Right kidney (tissue), 1 donor: ENCODE measurements around the gene KRT35.

Experiments used
- DNase-seq: peaks from one replicate; pipeline ENCODE4 v3.0.0-alpha.2; 2016

KRT35 gene

GRCh38 chr17:41512546-41513167 is 31.7 kb upstream of the KRT35 start:
- no peak for DNase-seq

GRCh38 chr17:41511716-41512115 is 30.8 kb upstream of the KRT35 start:
- DNase-seq = no peak

- no peak for DNase-seq
Observed at GRCh38 chr17:41511116-41511515, 30.2 kb upstream of the KRT35 start.

DNA sequence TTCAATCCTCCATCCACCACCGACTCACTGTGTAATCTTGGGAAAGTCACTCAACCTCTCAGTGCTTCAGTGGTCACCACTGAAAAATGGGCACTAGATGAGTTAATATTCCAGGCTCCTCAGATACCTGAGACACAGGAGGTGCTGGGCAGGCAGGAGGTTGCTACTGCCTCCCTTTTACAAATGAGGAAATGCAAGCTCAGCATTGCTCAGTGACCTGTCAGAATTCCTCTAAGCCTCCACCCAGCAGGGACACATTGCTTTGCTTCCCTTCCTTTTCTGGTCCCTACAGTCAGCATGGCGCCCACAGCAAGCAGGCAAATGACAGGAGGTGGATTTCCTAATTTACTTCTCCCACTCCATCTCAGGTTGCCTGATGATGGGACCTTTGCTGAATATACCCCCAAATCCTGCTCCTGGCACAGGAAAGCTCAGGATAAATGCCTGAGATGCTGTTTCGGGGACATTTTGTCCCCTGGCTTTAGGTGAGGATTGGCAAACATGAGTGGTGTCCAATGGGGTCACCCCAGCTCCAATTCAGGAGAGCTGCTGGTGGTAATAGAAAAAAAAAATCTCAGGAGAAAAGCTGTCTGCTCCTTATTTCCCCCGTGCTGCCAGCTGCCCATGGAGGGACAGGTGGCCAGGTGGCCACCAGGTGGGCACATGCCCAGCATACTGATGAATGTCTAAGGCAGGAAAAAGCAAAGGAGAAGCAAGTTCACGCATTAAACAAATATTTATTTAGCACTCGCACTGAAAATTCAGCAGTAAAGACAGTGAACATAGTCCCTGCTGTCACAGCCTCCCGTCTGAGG is 29.5 kb upstream of the KRT35 start:
- DNase-seq = no peak

GRCh38 chr17:41507315-41507880 is 26.4 kb upstream of the KRT35 start:
- no peak for DNase-seq

DNA sequence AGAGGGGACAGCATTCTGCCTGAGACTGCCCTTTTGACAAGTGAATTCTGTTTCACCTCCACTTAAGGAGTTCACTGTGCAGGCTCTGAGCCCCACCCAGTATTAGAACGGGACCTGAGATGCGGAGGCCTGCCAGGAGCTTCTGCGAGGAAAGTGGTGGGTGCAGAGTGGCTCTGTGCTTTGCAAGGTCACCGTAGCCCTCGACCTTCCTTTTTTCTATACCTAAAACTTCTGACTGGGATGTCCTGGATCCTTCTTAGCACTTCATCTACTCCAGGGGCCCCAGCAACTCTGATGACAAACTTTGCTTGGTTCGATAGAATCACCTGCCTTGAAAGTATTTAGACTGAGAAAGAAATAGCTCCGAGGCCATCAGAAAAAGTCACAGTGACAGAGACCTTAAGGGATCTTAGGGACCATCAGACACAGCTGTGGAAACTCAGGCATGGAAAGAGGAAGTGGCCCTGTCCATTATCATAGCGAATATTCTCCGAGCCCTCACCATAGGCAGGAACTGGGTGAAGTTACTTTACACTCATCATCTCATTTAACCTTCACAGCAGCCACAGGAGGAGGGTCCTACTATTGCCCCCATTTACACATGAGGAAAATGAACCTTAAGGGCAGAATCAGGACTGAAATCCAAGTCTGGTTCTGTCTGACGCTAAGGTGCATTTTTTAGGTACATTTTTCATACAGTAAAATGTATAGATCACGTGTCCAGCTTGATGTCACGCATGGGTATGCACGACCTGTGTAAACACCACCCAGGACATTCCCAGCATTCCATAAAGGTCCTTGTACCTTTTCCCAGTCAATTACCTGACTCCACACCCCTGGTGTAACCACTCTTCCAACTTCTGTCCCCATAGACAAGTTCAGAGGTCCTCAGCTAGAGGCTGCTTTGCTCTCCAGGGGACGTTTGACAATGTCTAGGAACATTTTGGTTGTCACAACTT is 25.1 kb upstream of the KRT35 start:
- DNase-seq = no peak

DNA sequence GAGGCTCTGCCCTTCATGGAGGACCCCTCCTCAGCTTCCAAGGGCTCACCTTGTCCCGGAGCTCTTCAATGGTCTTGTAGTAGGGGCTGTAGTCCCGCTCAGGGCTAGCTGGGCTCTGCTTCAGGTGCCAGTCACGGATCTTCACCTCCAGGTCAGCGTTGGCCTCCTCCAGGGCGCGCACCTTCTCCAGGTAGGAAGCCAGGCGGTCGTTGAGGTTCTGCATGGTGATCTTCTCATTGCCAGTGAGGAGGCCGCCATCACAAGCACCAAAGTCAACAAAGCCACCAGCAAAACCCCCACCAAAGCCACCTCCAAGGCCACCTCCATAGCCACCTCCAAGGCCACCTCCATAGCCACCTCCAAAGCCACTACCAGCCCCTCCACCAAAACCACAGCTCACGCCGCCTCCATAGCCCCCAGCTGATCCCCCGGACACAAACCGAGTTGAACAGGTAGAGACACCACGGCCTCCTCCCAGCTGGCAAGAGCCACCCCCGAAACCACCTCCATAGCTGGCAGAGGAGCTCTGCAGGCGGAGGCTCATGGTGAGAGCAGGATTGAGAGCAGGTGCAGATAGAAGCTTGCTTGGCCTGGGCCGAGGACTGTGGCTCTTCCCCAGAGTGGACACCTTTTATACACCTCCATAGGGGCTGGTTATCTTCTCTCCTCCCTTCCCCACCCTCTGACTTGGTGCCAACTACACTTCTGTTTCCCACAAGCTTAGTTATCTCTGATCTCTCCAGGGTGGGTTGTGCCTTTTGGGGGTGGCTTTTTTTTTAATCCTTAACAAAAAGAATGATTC is 24.3 kb upstream of the KRT35 start, which contains the start of gene KRT13:
Gene KRT13 (minus strand): TSS at position 606 of the 802 bp plus-strand sequence. CDS start 62 bp downstream, at position 544.
- DNase-seq = no peak

- no peak for DNase-seq
Observed at GRCh38 chr17:41504246-41504977, 23.5 kb upstream of the KRT35 start.

GRCh38 chr17:41503202-41503601 is 22.3 kb upstream of the KRT35 start:
- DNase-seq = no peak

DNA sequence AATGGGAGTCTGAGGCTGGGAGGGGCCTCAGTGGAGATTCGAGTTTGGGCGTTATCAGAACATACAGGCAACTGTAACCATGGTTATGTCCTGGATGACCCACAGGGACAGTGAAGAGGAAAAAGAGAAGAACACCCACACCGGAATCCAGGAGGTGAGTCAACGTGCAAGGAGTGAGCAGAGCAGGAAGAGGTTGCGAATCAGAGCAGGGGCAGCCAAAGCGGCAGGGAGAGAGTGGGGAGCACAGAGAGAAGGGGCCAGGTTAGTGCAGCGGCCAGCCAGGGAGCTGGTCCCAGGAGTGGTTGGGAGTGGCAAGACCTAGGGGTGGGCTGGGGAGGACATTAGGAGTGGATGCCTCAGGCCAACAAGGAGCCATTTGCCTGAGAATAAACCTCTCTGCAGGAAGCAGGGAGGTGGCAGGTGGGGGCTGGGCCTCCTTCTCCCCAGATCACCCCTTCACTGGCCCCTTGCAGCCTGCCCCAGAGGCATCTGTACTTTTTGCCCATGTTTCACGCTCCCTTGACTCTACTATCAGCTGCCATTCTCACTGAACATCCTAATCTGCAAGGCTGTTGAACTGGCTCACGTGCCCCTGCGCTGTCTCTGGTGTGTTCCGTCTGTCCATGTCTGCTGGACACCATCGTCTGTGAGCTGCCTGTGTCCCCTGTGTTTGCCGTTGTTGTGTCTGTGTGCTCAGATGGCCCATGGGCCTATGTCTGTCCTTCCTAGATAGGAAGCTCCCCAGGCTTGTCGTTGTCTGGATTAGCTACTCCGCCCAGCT is 19.4 kb upstream of the KRT35 start:
- no peak for DNase-seq

GRCh38 chr17:41499714-41500113 is 18.8 kb upstream of the KRT35 start:
- no peak for DNase-seq

DNA sequence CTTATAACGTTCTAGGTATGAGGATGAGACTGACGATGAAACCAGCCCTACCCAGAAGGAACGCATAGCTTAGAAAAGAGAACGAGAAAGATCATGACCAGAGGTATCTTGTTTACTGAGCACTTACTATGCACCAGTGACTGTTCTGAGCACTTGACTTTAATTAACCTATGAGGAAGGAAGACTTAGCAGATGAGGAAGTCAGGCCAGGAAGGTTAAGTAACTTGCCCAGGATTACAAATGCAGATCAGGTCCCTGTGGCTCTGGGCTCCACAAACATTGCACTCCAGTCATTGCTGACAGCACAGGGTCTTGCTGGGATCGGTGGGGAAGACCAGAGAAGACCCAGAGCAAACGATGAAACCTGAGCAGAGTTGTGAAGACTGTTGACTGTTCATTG is 17.3 kb upstream of the KRT35 start:
- DNase-seq = no peak

DNA sequence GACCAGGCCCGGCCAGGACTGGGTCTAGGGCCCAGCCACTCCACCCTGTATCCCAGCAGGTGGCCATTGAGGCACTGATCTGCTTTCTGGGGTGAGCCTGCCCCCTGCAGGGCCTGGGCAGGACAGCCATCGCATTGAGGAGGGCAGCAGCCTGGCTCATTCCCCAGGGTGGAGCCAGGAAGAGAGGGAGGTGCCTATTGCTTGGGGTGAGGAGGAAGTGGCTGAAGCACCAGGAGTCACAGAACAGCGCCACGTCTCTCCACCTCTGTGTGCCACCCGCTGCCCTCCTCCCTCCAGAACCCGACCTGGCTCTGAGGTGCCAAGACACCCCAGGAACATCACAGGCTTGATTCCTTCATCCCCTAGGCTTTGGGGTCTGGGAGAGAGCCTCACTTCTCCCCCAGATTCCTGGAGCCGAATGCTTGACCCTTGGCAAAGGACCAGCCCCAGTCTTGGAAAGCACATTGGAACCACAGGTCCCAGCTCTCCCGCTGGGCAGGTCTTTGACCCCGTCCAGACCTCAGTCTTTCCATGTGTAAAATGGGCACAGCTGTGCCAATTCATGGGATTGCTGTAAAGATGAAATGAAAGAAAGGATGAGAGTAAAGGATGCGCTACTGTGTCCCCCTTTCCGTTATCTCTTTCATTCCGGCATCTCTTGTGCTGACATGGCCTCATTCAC is 16.0 kb upstream of the KRT35 start:
- peak; percentile 45 for DNase-seq

GRCh38 chr17:41494524-41494923 is 13.6 kb upstream of the KRT35 start:
- no peak for DNase-seq

GRCh38 chr17:41492771-41493170 is 11.8 kb upstream of the KRT35 start:
- no peak for DNase-seq

- no peak for DNase-seq
Observed at GRCh38 chr17:41492351-41492750, 11.4 kb upstream of the KRT35 start.

DNA sequence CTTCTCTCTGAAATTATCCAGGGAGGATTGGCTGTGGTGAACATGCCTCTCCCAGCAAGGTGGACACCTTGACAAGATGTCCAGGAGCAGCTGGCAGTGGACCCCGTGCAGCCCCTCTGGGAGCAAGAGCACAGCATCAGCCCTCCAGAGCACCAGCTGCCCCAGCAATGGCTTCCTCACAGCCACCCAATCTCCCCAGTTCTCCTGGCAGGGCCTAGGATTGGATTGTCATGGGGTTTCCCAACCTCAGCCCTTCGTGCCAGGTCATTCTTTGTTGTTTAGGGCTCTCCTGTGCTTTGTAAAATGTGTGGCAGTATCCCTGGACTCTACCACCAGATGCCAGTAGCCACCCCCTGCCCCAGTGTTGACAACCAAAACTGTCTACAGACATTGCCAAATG is 10.5 kb upstream of the KRT35 start:
- no peak for DNase-seq

DNA sequence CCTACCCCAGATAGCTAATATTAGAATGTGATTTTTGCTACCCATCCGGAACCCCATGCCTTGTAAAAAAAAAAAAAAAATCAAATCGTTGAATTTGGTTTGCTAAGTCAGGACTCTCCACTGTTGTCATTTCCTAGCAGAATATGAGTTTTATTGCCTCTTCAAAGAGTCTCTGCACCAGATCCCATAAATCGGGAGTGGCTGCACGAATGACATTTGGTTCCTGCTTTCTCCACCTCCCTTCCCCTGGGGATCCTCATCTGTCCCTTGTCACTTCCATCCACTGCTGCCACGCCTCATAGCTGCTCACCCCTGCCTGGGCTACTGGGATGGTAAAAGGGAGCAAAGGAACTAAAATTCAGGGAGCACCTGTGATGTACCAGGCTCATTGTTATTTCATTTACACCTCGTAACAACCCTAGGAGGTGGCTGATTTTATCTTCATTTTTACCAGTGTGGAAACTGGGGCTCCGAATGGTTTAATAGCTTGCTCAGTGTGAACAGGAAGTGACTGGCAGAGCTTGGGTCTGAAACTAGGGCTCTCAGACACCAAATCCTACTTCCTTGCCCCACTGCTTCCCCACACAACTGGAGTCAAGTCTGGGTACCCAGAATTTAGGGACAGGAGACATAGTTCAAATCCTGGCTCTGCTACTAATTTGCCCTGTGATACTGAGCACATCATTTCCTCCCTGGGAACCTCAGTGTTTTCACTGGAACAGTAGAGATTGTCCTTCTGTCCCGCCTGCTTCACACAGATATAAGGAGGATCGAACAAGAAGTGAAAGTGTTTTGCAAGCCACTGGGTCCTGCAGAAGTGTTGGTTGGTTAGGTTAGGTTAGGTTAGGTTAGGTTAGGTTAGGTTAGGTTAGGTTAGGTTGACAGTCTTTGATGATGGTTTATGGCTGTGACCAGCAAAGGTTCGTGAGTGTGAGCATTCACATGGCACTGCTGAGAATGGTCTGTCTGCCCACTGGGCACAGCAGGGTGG is 9.3 kb upstream of the KRT35 start:
- no peak for DNase-seq
